Activated CD8-positive, alpha-beta T cell treated with anti-CD3 and anti-CD28 coated beads, Interleukin-2, amount 10 ng/mL, durations not matched to agents 7 days and 5 days (primary cell): Measurements from ENCODE around the gene NUP42. TPM values are rescaled to one million over a fixed set of nuclear protein-coding genes. Genes with fewer than 3 reads are reported as not detected.

ENCODE experiments used
- ATAC-seq: fragments of 150-1000 bp; cut with Tn5 transposase; one replicate; pipeline ENCODE4 v1.10.0; 2021; ENCODE audit warnings: moderate library complexity
- CTCF ChIA-PET: fragments of 350-600 bp; sonication (Branson Sonifier 250); formaldehyde crosslinking; loops from one replicate; lab custom pipeline; 2021; ENCODE audit warnings: antibody characterized with exemption; lab: Charles Lee
- POLR2A ChIA-PET: fragments of 350-600 bp; sonication (Branson Sonifier 250); formaldehyde crosslinking; loops from one replicate; lab custom pipeline; 2021; ENCODE audit warnings: antibody characterized with exemption; lab: Charles Lee
- DNase-seq: peaks from one replicate; pipeline ENCODE4 v3.0.0-alpha.2; 2020
- H3K27ac Mint-ChIP-seq: one replicate; pipeline ENCODE4 v1.8.0; 2021; ENCODE audit warnings: mild to moderate bottlenecking, mixed read lengths
- H3K27me3 Mint-ChIP-seq: one replicate; pipeline ENCODE4 v1.8.0; 2021; ENCODE audit warnings: low read depth, mixed read lengths
- H3K36me3 Mint-ChIP-seq: one replicate; pipeline ENCODE4 v1.8.0; 2021; ENCODE audit warnings: low read depth, mixed read lengths
- H3K4me1 Mint-ChIP-seq: one replicate; pipeline ENCODE4 v1.8.0; 2021; ENCODE audit warnings: low read depth, mixed read lengths
- H3K4me3 Mint-ChIP-seq: one replicate; pipeline ENCODE4 v1.8.0; 2021; ENCODE audit warnings: mild to moderate bottlenecking, mixed read lengths
- H3K9me3 Mint-ChIP-seq: one replicate; pipeline ENCODE4 v1.8.0; 2022; ENCODE audit warnings: mixed read lengths; ENCODE audit not compliant: insufficient read depth
- total RNA-seq, 2 experiments: library from RNA; stranded (reverse); gene quantifications; one replicate each; pipeline ENCODE4 v1.2.3, GENCODE V29; 2021

The NUP42 gene, protein sequence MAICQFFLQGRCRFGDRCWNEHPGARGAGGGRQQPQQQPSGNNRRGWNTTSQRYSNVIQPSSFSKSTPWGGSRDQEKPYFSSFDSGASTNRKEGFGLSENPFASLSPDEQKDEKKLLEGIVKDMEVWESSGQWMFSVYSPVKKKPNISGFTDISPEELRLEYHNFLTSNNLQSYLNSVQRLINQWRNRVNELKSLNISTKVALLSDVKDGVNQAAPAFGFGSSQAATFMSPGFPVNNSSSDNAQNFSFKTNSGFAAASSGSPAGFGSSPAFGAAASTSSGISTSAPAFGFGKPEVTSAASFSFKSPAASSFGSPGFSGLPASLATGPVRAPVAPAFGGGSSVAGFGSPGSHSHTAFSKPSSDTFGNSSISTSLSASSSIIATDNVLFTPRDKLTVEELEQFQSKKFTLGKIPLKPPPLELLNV
- 10 to 100 TPM; 38.2 to 39.7 TPM for total RNA-seq

GRCh38 chr7:23181684-23182553, at the start of gene NUP42:
Gene NUP42 (plus strand): TSS chr7:23182048. CDS start chr7:23182086, 38 bp downstream.
- Mint-ChIP-seq H3K4me1 (peaks cover 36% of the 10 kb centered on the region), H3K27ac (peak within 1 kb of the TSS; percentile 100), H3K4me3 (peak within 1 kb of the TSS; percentile 92), H3K9me3 (no peaks in the 10 kb centered on the region), H3K27me3 (peaks cover 4% of the 10 kb centered on the region), H3K36me3 (peaks cover 24% of the 10 kb centered on the region)
- ATAC-seq = peak; percentile 95
- ChIA-PET CTCF (interaction anchor here (1.3 to 1.9 kb wide), 3 partner anchors 24 to 96 kb away, joined by 3 to 8 read pairs (median 6); no protein-coding TSS in a partner anchor), POLR2A (interaction anchor here (0.6 to 3.4 kb wide), 5 partner anchors 9 to 343 kb away, joined by 3 to 27 read pairs (median 5); partner anchors contain the start of gene KLHL7)
- peak; percentile 98 for DNase-seq

- Mint-ChIP-seq H3K4me3 (no peak overlapping the region), H3K27ac (no peak overlapping the region), H3K27me3 (no peaks in the 10 kb centered on the region), H3K36me3 (peaks cover 4% of the 10 kb centered on the region), H3K9me3 (no peaks in the 10 kb centered on the region), H3K4me1 (no peaks in the 10 kb centered on the region)
- POLR2A ChIA-PET = no interaction called here
- DNase-seq (no peak), ATAC-seq (no peak)
- CTCF ChIA-PET = interaction anchor here (1.3 kb wide), 1 partner anchor 28 kb away, joined by 3 read pairs; no protein-coding TSS in a partner anchor
Observed at GRCh38 chr7:23133797-23134196, 48.1 kb upstream of the NUP42 start.

DNA sequence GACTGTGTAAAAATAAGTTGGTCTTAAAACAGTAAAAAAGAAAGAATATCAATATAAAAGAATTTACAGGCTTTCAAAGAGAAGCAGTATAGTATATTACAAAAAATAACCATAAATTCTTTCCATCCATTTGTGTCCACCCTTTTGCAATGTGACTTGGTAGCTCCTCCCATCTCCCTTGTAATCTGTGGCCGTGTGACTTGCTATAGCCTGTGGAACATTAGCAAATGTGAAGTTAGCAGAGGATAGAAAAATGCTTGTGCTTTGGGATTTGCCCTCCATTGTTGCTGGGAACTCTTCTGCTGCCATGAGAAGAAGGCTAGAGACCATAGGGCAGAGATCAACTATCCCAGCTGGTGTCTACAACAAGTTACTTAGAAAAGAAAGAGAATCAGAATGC, 46.1 kb upstream of the NUP42 start:
- H3K4me1 Mint-ChIP-seq = no peaks in the 10 kb centered on the region
- no peak overlapping the region for H3K4me3 Mint-ChIP-seq
- DNase-seq = no peak
- no peaks in the 10 kb centered on the region for H3K27me3 Mint-ChIP-seq
- H3K27ac Mint-ChIP-seq = no peak overlapping the region
- no peak for ATAC-seq
- CTCF ChIA-PET = no interaction called here
- POLR2A ChIA-PET = no interaction called here
- no peaks in the 10 kb centered on the region for H3K9me3 Mint-ChIP-seq
- no peaks in the 10 kb centered on the region for H3K36me3 Mint-ChIP-seq

DNA sequence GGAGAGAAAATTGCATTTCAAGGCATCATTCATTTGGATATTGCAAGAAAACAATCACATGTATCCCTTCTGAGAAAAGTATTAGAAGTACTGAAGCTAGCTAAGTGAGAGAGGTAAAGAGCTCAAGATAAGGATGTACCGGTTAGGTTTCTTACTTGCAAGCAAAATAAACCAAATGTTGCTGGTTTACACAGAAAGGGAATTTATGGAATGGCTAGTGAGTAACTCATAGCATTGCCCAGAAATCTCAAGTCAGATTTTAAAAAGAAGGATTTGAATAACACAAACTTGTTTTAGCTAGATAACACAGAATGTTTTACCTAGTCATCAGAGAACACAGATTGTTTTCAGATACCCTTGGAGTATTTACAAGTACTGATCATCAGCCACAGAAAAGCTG, 45.6 kb upstream of the NUP42 start:
- Mint-ChIP-seq H3K4me1 (no peaks in the 10 kb centered on the region), H3K27me3 (no peaks in the 10 kb centered on the region), H3K4me3 (no peak overlapping the region), H3K9me3 (no peaks in the 10 kb centered on the region), H3K27ac (no peak overlapping the region), H3K36me3 (no peaks in the 10 kb centered on the region)
- ChIA-PET CTCF (interaction anchor here (1.1 kb wide), 1 partner anchor 354 kb away, joined by 5 read pairs; no protein-coding TSS in a partner anchor), POLR2A (no interaction called here)
- ATAC-seq = no peak
- DNase-seq = no peak

- Mint-ChIP-seq H3K9me3 (no peaks in the 10 kb centered on the region), H3K36me3 (no peaks in the 10 kb centered on the region), H3K27me3 (no peaks in the 10 kb centered on the region), H3K4me1 (no peaks in the 10 kb centered on the region), H3K27ac (no peak overlapping the region), H3K4me3 (no peak overlapping the region)
- POLR2A ChIA-PET = no interaction called here
- no peak for ATAC-seq
- no peak for DNase-seq
- CTCF ChIA-PET = no interaction called here
Observed at GRCh38 chr7:23157679-23158078, 24.2 kb upstream of the NUP42 start.

DNA sequence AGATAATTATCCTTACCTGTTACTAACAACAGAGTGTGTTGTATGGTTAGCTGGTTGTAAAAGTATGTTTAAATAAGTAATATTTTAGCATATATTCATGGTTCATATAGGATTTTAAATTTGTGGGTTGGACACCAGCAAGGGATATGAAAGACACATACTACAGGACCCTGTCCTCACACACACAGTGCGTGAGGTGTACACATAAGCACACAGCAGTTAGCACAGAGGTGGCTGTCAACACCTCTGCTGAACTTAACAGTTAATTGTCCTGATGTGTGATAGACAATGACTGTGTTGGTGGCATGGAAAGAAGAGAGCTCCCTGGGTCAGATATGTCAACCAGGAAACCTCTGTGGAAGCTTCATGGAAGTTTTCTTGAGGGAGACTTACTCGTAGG, 23.3 kb upstream of the NUP42 start:
- ChIA-PET CTCF (no interaction called here), POLR2A (no interaction called here)
- Mint-ChIP-seq H3K9me3 (no peaks in the 10 kb centered on the region), H3K27ac (no peak overlapping the region), H3K36me3 (no peaks in the 10 kb centered on the region), H3K4me3 (no peak overlapping the region), H3K27me3 (no peaks in the 10 kb centered on the region), H3K4me1 (no peaks in the 10 kb centered on the region)
- ATAC-seq (no peak), DNase-seq (no peak)

DNA sequence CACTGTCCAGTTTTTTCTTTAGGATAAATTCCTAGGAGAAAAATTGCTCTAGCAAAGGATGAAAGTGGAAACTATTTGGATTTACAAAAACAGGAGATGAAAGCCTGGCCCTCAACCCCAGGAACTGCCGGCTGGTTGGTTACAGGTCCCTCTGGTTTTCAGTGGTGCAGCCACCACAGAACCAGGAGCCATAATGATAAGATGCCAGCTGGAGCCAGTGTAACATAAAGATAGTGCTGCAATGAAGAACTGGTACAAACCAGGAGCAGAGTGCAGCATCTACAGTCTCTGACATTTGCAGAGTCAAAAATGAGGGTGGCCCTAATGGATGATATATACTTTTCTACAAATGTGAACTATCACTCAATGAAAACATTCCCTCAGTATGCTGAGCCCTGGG, 20.4 kb upstream of the NUP42 start:
- H3K36me3 Mint-ChIP-seq = no peaks in the 10 kb centered on the region
- ATAC-seq (no peak), DNase-seq (no peak)
- no peaks in the 10 kb centered on the region for H3K4me1 Mint-ChIP-seq
- no peaks in the 10 kb centered on the region for H3K9me3 Mint-ChIP-seq
- H3K27me3 Mint-ChIP-seq = no peaks in the 10 kb centered on the region
- H3K27ac Mint-ChIP-seq = no peak overlapping the region
- no peak overlapping the region for H3K4me3 Mint-ChIP-seq
- ChIA-PET POLR2A (no interaction called here), CTCF (no interaction called here)

GRCh38 chr7:23164846-23165245, 17.0 kb upstream of the NUP42 start:
- no peak overlapping the region for H3K27ac Mint-ChIP-seq
- H3K4me1 Mint-ChIP-seq = no peaks in the 10 kb centered on the region
- ChIA-PET POLR2A (no interaction called here), CTCF (interaction anchor here (1.7 kb wide), 1 partner anchor 11 kb away, joined by 3 read pairs; no protein-coding TSS in a partner anchor)
- DNase-seq = no peak
- H3K9me3 Mint-ChIP-seq = no peaks in the 10 kb centered on the region
- ATAC-seq = no peak
- H3K4me3 Mint-ChIP-seq = no peak overlapping the region
- no peaks in the 10 kb centered on the region for H3K36me3 Mint-ChIP-seq
- H3K27me3 Mint-ChIP-seq = no peaks in the 10 kb centered on the region

- no peaks in the 10 kb centered on the region for H3K27me3 Mint-ChIP-seq
- CTCF ChIA-PET = interaction anchor here (1.7 kb wide), 1 partner anchor 12 kb away, joined by 3 read pairs; no protein-coding TSS in a partner anchor
Observed at GRCh38 chr7:23165316-23165715, 16.5 kb upstream of the NUP42 start.

GRCh38 chr7:23167691-23168090, 14.2 kb upstream of the NUP42 start:
- no peak for ATAC-seq
- Mint-ChIP-seq H3K9me3 (no peaks in the 10 kb centered on the region), H3K4me1 (no peaks in the 10 kb centered on the region), H3K27me3 (no peaks in the 10 kb centered on the region), H3K36me3 (no peaks in the 10 kb centered on the region), H3K27ac (no peak overlapping the region), H3K4me3 (no peak overlapping the region)
- no peak for DNase-seq
- ChIA-PET POLR2A (no interaction called here), CTCF (no interaction called here)

More at GRCh38 chr7:23165316-23165715, 16.5 kb upstream of the NUP42 start:
- Mint-ChIP-seq H3K4me1 (no peaks in the 10 kb centered on the region), H3K36me3 (no peaks in the 10 kb centered on the region), H3K27ac (no peak overlapping the region), H3K9me3 (no peaks in the 10 kb centered on the region), H3K4me3 (no peak overlapping the region)
- DNase-seq (no peak), ATAC-seq (no peak)
- POLR2A ChIA-PET = interaction anchor here (0.6 kb wide), 1 partner anchor 86 kb away, joined by 4 read pairs; no protein-coding TSS in a partner anchor

DNA sequence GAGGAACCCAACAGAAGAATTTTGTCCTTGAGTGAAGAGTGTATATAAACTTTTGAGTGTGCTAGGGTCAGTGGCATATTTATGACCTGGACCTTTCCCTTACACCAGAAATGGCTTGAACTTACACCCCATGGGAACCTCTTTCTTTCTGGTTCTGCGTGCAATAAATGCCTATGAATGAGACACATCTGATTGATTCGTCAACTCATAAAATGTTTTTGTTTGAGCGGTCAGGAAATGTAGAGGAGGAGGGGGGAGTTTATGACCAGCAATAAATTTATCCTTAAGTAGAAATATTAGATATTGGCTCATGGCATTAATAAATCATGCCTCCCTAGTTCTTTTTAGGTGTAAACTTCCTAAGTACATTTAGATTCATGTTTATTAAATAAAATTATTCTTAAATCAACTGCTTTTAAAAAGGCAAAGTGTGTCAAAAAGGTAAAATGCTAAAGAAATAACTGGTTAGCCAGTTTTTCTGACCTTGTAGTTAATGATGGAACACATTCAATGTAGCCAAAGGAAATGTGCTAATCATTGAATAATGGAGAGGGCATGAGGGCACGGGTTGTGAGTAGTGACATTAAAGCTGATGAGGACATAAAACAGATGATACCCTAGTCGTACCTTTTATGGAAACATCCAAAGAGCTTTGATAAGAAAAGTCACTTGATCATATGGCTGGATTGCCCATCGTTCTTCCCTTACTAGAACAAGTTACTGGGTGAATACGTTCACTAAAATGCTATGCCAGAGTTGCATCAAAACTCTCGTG, 13.6 kb upstream of the NUP42 start:
- Mint-ChIP-seq H3K27me3 (no peaks in the 10 kb centered on the region), H3K27ac (no peak overlapping the region), H3K36me3 (no peaks in the 10 kb centered on the region), H3K4me3 (no peak overlapping the region), H3K4me1 (no peaks in the 10 kb centered on the region), H3K9me3 (no peaks in the 10 kb centered on the region)
- POLR2A ChIA-PET = interaction anchor here (1.0 kb wide), 1 partner anchor 12 kb away, joined by 3 read pairs; no protein-coding TSS in a partner anchor
- ATAC-seq (no peak), DNase-seq (no peak)
- CTCF ChIA-PET = no interaction called here
